PC-9 (cell line): ENCODE data around the gene RAC3.

Source experiments
- CTCF ChIP-seq: fragments of 200-600 bp; sonication (generic); conservative IDR thresholded peaks from 2 replicates; pipeline ENCODE4 v1.6.1; 2017; ENCODE audit warnings: mixed run types, antibody characterized with exemption, mild to moderate bottlenecking, moderate library complexity
- EZH2 ChIP-seq: fragments of 200-600 bp; sonication (generic); IDR thresholded peaks from 2 replicates; pipeline ENCODE4 v1.8.0; 2017; ENCODE audit warnings: antibody characterized with exemption, low read depth

- TF ChIP-seq CTCF (no peak), EZH2 (no peak)
Measured at GRCh38 chr17:82011617-82012187, 19.8 kb upstream of the RAC3 start.
